Muscle layer of colon (tissue), 2 donors: ENCODE measurements around the gene MESP2.

ENCODE experiments used
- H3K27ac ChIP-seq: one replicate; pipeline ENCODE4 v1.7.0; 2013; ENCODE audit warnings: low read depth, mild to moderate bottlenecking, low read length, moderate library complexity
- H3K27me3 ChIP-seq, 2 donors: one replicate each; pipeline ENCODE4 v1.7.0; 2013; ENCODE audit warnings: low read length in 2 of 2, mild to moderate bottlenecking in 2 of 2; ENCODE audit not compliant: insufficient read depth in 2 of 2, control insufficient read depth in 1 of 2
- H3K36me3 ChIP-seq: one replicate; pipeline ENCODE4 v1.7.0; 2013; ENCODE audit warnings: mild to moderate bottlenecking, low read length; ENCODE audit not compliant: insufficient read depth
- H3K4me1 ChIP-seq: one replicate; pipeline ENCODE4 v1.7.0; 2013; ENCODE audit warnings: mild to moderate bottlenecking, low read length; ENCODE audit not compliant: insufficient read depth
- H3K4me3 ChIP-seq, 2 donors: one replicate each; pipeline ENCODE4 v1.7.0; 2013; ENCODE audit warnings: low read length in 2 of 2, low read depth in 1 of 2, mild to moderate bottlenecking in 1 of 2, moderate library complexity in 1 of 2
- H3K9ac ChIP-seq: one replicate; pipeline ENCODE4 v1.7.0; 2013; ENCODE audit warnings: low read length
- H3K9me3 ChIP-seq: one replicate; pipeline ENCODE4 v1.7.0; 2013; ENCODE audit warnings: mild to moderate bottlenecking, low read length
- donor health status: abdominal sarcoma.
- donor health status: Adenocarcinoma of cecum.

The MESP2 gene

DNA sequence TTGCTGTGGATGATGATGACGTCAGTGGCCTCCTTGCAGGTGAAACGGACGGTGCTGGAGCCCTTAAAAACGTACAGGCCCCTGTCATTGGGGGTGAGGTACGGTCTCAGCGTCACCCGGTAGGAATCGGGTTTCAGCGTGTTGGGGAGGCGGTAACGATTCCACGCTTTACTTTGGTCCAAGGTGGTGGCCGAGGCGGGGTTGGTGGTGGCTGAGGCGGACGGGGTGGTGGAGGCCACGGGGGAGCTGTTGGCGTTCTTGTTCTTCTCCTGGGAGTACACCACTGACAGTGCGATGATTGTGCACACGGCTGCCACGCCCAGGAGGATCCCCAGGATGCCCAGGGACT is 30.1 kb downstream of the MESP2 start:
- Histone ChIP-seq H3K27ac (no peak overlapping the region), H3K4me3 (no peak overlapping the region), H3K27me3 (no peaks in the 10 kb centered on the region), H3K9ac (no peak overlapping the region), H3K9me3 (no peaks in the 10 kb centered on the region), H3K36me3 (no peaks in the 10 kb centered on the region), H3K4me1 (no peaks in the 10 kb centered on the region)

DNA sequence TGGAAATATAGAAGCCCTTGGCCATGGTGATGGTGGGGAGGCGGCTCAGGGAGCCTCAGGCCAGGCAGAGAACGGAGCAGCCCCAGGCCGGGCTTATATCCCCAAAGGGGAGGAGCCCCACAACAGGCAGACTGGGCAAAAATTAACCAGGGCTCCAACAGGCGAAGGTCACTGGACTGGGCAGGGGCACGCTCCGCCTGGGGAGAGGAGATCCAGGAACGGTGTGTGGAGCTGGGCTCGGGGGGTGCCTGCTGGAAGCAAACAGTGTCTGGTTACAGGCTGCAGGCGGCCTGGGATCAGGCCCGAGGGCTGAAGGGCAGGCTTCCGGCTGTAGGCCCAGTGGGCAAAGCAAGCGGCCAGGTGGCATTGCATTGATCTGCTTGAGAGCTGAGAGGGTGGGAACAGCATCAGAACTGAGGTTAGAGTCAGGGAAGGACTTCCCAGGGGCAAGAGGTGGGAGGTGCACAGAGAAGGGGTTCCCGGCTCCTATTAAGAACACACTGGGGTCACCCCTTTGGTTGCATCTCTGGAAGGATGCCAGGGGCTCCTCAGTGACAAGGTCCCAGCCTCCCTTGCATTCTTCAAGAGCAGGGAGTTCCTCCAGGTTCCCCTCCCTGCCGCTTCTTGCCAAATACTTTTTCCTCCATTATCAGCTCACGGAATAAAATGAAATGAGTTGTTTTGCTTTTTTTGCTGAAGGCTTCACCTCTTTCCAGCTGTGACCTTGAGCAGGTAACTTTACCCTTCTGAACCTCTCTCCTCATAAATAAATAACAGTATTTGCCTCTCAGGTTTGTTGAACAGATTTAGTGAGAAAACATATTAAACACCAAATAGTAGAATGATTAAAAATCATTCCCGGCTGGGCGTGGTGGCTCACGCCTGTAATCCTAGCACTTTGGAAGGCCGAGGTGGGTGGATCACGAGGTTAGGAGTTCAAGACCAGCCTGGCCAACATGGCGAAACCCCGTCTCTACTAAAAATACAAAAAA is 30.7 kb downstream of the MESP2 start:
- no peak overlapping the region for H3K9ac ChIP-seq

DNA sequence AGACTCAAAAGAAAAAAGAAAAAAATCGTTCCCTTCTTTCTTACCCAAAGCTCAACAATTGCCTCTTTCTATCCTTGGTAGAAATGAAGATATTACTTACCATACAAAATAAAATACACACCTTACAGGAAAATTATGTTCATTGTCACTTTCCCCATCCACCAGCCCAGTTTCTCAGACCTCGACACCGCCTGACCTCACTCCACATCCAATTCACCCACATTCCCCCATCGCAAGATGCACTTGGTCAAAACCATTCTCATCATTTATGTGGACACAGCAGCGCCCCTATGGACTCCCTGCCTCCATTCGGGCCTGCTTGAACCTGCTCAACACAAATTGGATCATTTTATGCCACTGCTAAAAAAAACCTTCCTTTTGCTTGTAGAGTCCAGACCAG is 31.6 kb downstream of the MESP2 start:
- no peak overlapping the region for H3K4me3 ChIP-seq
- H3K36me3 ChIP-seq = no peaks in the 10 kb centered on the region
- H3K27me3 ChIP-seq = no peaks in the 10 kb centered on the region
- no peaks in the 10 kb centered on the region for H3K9me3 ChIP-seq
- no peaks in the 10 kb centered on the region for H3K4me1 ChIP-seq
- no peak overlapping the region for H3K9ac ChIP-seq
- no peak overlapping the region for H3K27ac ChIP-seq

More for the DNA sequence above, 30.7 kb downstream of the MESP2 start:
- H3K4me1 ChIP-seq = no peaks in the 10 kb centered on the region
- no peak overlapping the region for H3K4me3 ChIP-seq
- no peaks in the 10 kb centered on the region for H3K9me3 ChIP-seq
- no peak overlapping the region for H3K27ac ChIP-seq
- no peaks in the 10 kb centered on the region for H3K27me3 ChIP-seq
- H3K36me3 ChIP-seq = no peaks in the 10 kb centered on the region

DNA sequence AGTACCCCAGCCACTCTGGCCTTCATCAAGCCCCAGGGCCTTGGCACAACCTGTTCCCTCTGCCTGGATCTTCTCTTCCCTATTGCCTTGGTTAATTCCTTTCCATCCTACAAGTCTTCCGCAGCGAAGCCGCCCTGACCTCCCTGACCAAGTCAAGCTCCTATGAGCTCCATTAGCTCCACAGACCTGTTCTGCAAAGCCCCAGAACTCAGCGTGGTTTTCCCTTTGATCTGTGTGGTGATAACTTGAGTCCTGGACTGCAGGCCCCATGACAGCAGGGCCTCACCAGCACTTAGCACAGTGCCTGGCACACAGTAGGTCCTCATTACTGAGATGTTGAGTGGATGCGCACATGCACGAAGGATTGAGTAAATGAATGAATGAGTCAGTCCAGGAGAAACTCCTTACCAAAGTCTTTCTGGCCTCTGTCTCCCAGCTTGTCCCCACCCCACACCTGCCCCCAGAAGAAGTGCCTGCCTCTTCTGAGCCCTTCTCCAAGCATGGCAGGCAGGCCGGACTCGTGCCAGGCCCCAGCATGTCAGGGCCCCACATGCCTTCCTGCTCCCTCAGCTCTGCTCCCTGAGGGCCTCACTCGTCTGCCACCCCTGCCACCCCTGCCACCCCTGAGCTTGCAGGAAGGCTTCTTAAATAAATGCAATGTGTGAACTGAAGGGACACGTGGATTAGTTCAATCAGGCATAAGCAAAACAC is 32.2 kb downstream of the MESP2 start:
- Histone ChIP-seq H3K4me1 (no peaks in the 10 kb centered on the region), H3K4me3 (no peak overlapping the region), H3K9ac (no peak overlapping the region), H3K36me3 (no peaks in the 10 kb centered on the region), H3K27me3 (peaks cover 0 to 6% of the 10 kb centered on the region in 2 donors), H3K9me3 (no peaks in the 10 kb centered on the region), H3K27ac (no peak overlapping the region)

GRCh38 chr15:89809093-89809786 is 33.1 kb downstream of the MESP2 start:
- no peak overlapping the region for H3K4me3 ChIP-seq
- H3K36me3 ChIP-seq = no peaks in the 10 kb centered on the region
- H3K4me1 ChIP-seq = no peaks in the 10 kb centered on the region
- H3K9me3 ChIP-seq = no peaks in the 10 kb centered on the region
- H3K27ac ChIP-seq = no peak overlapping the region
- H3K9ac ChIP-seq = no peak overlapping the region
- peaks cover 6 to 15% of the 10 kb centered on the region in 2 donors for H3K27me3 ChIP-seq

GRCh38 chr15:89809787-89810148 is 33.6 kb downstream of the MESP2 start:
- Histone ChIP-seq H3K9me3 (no peaks in the 10 kb centered on the region), H3K9ac (no peak overlapping the region), H3K27ac (no peak overlapping the region), H3K36me3 (no peaks in the 10 kb centered on the region), H3K4me1 (no peaks in the 10 kb centered on the region), H3K4me3 (no peak overlapping the region), H3K27me3 (peaks cover 6 to 20% of the 10 kb centered on the region in 2 donors)

GRCh38 chr15:89810837-89811236 is 34.7 kb downstream of the MESP2 start:
- H3K4me1 ChIP-seq = no peaks in the 10 kb centered on the region
- peaks cover 8 to 31% of the 10 kb centered on the region in 2 donors for H3K27me3 ChIP-seq
- no peak overlapping the region for H3K9ac ChIP-seq
- no peak overlapping the region for H3K27ac ChIP-seq
- H3K36me3 ChIP-seq = no peaks in the 10 kb centered on the region
- no peak overlapping the region for H3K4me3 ChIP-seq
- H3K9me3 ChIP-seq = peaks cover 2% of the 10 kb centered on the region

DNA sequence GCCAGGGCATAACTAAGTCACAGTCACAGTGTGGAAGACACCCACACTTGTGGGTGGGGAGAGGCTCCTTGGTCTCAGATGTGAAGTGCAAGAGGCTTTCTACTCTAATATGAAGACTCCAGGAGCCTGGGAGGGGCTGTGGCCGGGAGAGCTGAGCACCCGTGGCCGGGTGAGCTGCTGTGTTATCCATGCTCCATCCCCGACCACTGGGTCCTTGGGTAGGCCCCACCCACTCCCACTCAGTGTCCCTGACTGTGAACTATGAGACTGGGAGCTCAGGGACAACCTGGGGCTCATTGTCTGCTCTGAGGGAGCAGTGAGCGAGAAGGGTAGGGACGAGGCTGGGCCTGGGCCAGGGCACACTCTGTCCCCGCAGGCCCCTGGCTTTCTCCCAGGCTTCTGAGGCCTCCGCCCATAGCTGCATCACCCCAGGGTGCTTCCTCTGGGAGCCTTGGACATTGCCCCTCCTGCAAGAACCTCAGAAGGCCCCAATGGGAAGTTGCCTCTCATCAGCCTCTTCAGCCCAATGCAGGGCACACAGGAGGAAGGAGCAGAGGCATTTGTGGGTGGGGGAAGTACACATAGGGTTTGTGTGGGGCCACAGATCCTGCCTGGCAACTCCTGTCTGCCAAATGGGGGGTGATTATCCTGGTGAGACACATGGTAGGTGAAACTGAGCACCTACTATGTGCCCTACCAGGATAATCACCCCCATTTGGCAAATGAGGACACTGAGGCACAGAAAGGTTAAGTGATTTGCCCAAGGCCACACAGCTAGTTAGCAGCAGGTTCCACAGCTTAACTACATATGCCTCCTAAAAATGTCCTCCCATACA is 36.1 kb downstream of the MESP2 start:
- Histone ChIP-seq H3K9ac (no peak overlapping the region), H3K27me3 (peaks cover 14 to 41% of the 10 kb centered on the region in 2 donors), H3K4me3 (no peak overlapping the region), H3K27ac (no peak overlapping the region), H3K9me3 (peaks cover 7% of the 10 kb centered on the region), H3K36me3 (no peaks in the 10 kb centered on the region), H3K4me1 (no peaks in the 10 kb centered on the region)

GRCh38 chr15:89812847-89813320 is 36.8 kb downstream of the MESP2 start:
- Histone ChIP-seq H3K36me3 (no peaks in the 10 kb centered on the region), H3K27me3 (peaks cover 14 to 41% of the 10 kb centered on the region in 2 donors), H3K4me3 (no peak overlapping the region), H3K9me3 (peaks cover 7% of the 10 kb centered on the region), H3K4me1 (no peaks in the 10 kb centered on the region), H3K9ac (no peak overlapping the region), H3K27ac (no peak overlapping the region)

- Histone ChIP-seq H3K9ac (no peak overlapping the region), H3K27ac (no peak overlapping the region), H3K27me3 (peaks cover 14 to 41% of the 10 kb centered on the region in 2 donors), H3K9me3 (peaks cover 7% of the 10 kb centered on the region), H3K4me1 (no peaks in the 10 kb centered on the region), H3K4me3 (no peak overlapping the region), H3K36me3 (no peaks in the 10 kb centered on the region)
These were observed 37.4 kb downstream of the MESP2 start for GRCh38 chr15:89813381-89814111.
